Suprapubic skin (tissue), 4 donors: ENCODE measurements around the gene C6orf47. TPM values are rescaled to one million over a fixed set of nuclear protein-coding genes. Genes with fewer than 3 reads are reported as not detected.
"Not testable (repeated sequence)": the region's sequence is repeated elsewhere in the genome, so short reads cannot be mapped to it uniquely, and the experiment has no call there.

Experiments used
- DNase-seq, 2 donors: peaks; one replicate each; pipeline ENCODE4 v3.0.0-alpha.2; 2019; ENCODE audit warnings: low spot score in 2 of 2
- H3K27ac ChIP-seq: fragments of 200-600 bp; sonication (generic); one replicate; pipeline ENCODE4 v1.5.1; 2019
- H3K27me3 ChIP-seq: fragments of 200-600 bp; sonication (generic); one replicate; pipeline ENCODE4 v1.5.1; 2019
- H3K36me3 ChIP-seq: fragments of 200-600 bp; sonication (generic); one replicate; pipeline ENCODE4 v1.5.1; 2019
- H3K4me1 ChIP-seq: fragments of 200-600 bp; sonication (generic); one replicate; pipeline ENCODE4 v1.5.1; 2019
- H3K4me3 ChIP-seq: fragments of 200-600 bp; sonication (generic); one replicate; pipeline ENCODE4 v1.5.1; 2019; ENCODE audit warnings: mild to moderate bottlenecking
- H3K9me3 ChIP-seq: fragments of 200-600 bp; sonication (generic); one replicate; pipeline ENCODE4 v1.5.1; 2019
- CTCF ChIP-seq, 2 donors: fragments of 200-600 bp in 1 of 2; fragments of 450-650 bp in 1 of 2; sonication (generic) in 1 of 2; IDR thresholded peaks; one replicate each; pipeline ENCODE4 v1.5.1; 2016 to 2019; ENCODE audit warnings: antibody characterized with exemption in 2 of 2, mild to moderate bottlenecking in 1 of 2, moderate library complexity in 1 of 2
- EP300 ChIP-seq: sonication (generic); formaldehyde crosslinking; IDR thresholded peaks from one replicate; pipeline ENCODE4 v1.6.1; 2017; ENCODE audit warnings: antibody characterized with exemption
- POLR2A ChIP-seq, 2 donors: fragments of 450-650 bp; IDR thresholded peaks; one replicate each; pipeline ENCODE4 v1.6.1; 2017; ENCODE audit warnings: antibody characterized with exemption in 2 of 2, mild to moderate bottlenecking in 2 of 2, moderate library complexity in 2 of 2
- POLR2AphosphoS5 ChIP-seq, 3 donors: sonication (generic); formaldehyde crosslinking; IDR thresholded peaks; one replicate each; pipeline ENCODE4 v1.6.1; 2017; ENCODE audit warnings: antibody characterized with exemption in 3 of 3
- WGBS: methylation state at CpG from one replicate; pipeline ENCODE4 v1.1.5; 2018; 5-methylcytosine and 5-hydroxymethylcytosine counted together
- total RNA-seq, 4 donors: library from RNA; depleted of rRNA; stranded (reverse); fragments of >200 nt; gene quantifications; one replicate each; pipeline ENCODE4 v1.1.0, GENCODE V29; 2016

Gene C6orf47
- total RNA-seq = 10 to 100 TPM; 31.6 to 41.0 (median 38.1) TPM

- WGBS = under 1% methylated on average over 21 of the region's 52 CpGs
- Histone ChIP-seq H3K4me1 (peaks cover 58% of the 10 kb centered on the region), H3K27ac (peak within 1 kb of the TSS; percentile 87), H3K9me3 (no peaks in the 10 kb centered on the region), H3K36me3 (peaks cover 7% of the 10 kb centered on the region), H3K4me3 (peak within 1 kb of the TSS; percentile 65), H3K27me3 (no peaks in the 10 kb centered on the region)
- TF ChIP-seq CTCF (IDR thresholded peaks at IDR 0.05) (no peak), POLR2A (IDR thresholded peaks at IDR 0.05) (peak; percentile 39 to 89), POLR2AphosphoS5 (IDR thresholded peaks at IDR 0.05) (peak in 2 of 3 donors; percentile 17 to 34), EP300 (no peak)
- DNase-seq = peak; percentile 93 to 95
These were observed at the start of gene C6orf47 for GRCh38 chr6:31660381-31661261. TSS of gene C6orf47 (minus strand) at chr6:31660778. CDS start at chr6:31659947, 831 bp downstream.

- H3K36me3 ChIP-seq, DNase-seq, H3K27ac ChIP-seq, H3K27me3 ChIP-seq, H3K9me3 ChIP-seq, H3K4me3 ChIP-seq: not testable (repeated sequence)
- 93% methylated on average over 11 of the region's 11 CpGs for WGBS
- peaks cover 37% of the 10 kb centered on the region for H3K4me1 ChIP-seq
These were observed 48.6 kb upstream of the C6orf47 start for GRCh38 chr6:31709157-31709556.

GRCh38 chr6:31708224-31708623, 47.6 kb upstream of the C6orf47 start:
- no peak for TF ChIP-seq POLR2AphosphoS5 (IDR thresholded peaks at IDR 0.05)
- TF ChIP-seq EP300 = no peak
- no peak for TF ChIP-seq CTCF (IDR thresholded peaks at IDR 0.05)
- Histone ChIP-seq H3K36me3 (no peaks in the 10 kb centered on the region), H3K27ac (no peak overlapping the region), H3K4me1 (peaks cover 33% of the 10 kb centered on the region), H3K4me3 (no peak overlapping the region), H3K9me3 (no peaks in the 10 kb centered on the region), H3K27me3 (no peaks in the 10 kb centered on the region)
- DNase-seq = no peak
- 97% methylated on average over 3 of the region's 3 CpGs for WGBS

- TF ChIP-seq CTCF (IDR thresholded peaks at IDR 0.05) (no peak), EP300 (no peak), POLR2AphosphoS5 (IDR thresholded peaks at IDR 0.05) (no peak), POLR2A (IDR thresholded peaks at IDR 0.05) (no peak)
- H3K9me3 ChIP-seq = no peaks in the 10 kb centered on the region
- peaks cover 28% of the 10 kb centered on the region for H3K4me1 ChIP-seq
- no peak overlapping the region for H3K27ac ChIP-seq
- WGBS = 79% methylated on average over 10 of the region's 10 CpGs
- H3K27me3 ChIP-seq = no peaks in the 10 kb centered on the region
- H3K36me3 ChIP-seq = no peaks in the 10 kb centered on the region
- H3K4me3 ChIP-seq = no peak overlapping the region
- DNase-seq = no peak
These were observed 47.1 kb upstream of the C6orf47 start for GRCh38 chr6:31707701-31708100.

- H3K4me1 ChIP-seq = peaks cover 23% of the 10 kb centered on the region
- 56% methylated on average over 3 of the region's 3 CpGs for WGBS
- no peaks in the 10 kb centered on the region for H3K36me3 ChIP-seq
- H3K9me3 ChIP-seq = no peaks in the 10 kb centered on the region
- no peak within 1 kb of the TSS for H3K4me3 ChIP-seq
- no peak for DNase-seq
- H3K27me3 ChIP-seq = no peaks in the 10 kb centered on the region
- TF ChIP-seq POLR2AphosphoS5 (IDR thresholded peaks at IDR 0.05) (no peak), EP300 (no peak), POLR2A (IDR thresholded peaks at IDR 0.05) (no peak), CTCF (IDR thresholded peaks at IDR 0.05) (no peak)
- no peak within 1 kb of the TSS for H3K27ac ChIP-seq
These were observed 46.0 kb upstream of the C6orf47 start, which contains the start of gene LY6G6F for GRCh38 chr6:31706599-31706998. TSS of gene LY6G6F (plus strand) at chr6:31706866. CDS start at chr6:31706907, 41 bp downstream.
